Inflammatory macrophage treated with lipopolysaccharide for 4 hours (primary cell): ENCODE results near the gene PRSS33.

Source experiments
- DNase-seq: peaks from one replicate; pipeline ENCODE4 v3.0.0-alpha.2; 2020

Gene PRSS33

GRCh38 chr16:2819939-2820835 is 32.8 kb upstream of the PRSS33 start:
- DNase-seq = no peak

- no peak for DNase-seq
These were observed 32.0 kb upstream of the PRSS33 start for GRCh38 chr16:2819179-2819938.

GRCh38 chr16:2818272-2818876 is 31.0 kb upstream of the PRSS33 start:
- DNase-seq = no peak

DNA sequence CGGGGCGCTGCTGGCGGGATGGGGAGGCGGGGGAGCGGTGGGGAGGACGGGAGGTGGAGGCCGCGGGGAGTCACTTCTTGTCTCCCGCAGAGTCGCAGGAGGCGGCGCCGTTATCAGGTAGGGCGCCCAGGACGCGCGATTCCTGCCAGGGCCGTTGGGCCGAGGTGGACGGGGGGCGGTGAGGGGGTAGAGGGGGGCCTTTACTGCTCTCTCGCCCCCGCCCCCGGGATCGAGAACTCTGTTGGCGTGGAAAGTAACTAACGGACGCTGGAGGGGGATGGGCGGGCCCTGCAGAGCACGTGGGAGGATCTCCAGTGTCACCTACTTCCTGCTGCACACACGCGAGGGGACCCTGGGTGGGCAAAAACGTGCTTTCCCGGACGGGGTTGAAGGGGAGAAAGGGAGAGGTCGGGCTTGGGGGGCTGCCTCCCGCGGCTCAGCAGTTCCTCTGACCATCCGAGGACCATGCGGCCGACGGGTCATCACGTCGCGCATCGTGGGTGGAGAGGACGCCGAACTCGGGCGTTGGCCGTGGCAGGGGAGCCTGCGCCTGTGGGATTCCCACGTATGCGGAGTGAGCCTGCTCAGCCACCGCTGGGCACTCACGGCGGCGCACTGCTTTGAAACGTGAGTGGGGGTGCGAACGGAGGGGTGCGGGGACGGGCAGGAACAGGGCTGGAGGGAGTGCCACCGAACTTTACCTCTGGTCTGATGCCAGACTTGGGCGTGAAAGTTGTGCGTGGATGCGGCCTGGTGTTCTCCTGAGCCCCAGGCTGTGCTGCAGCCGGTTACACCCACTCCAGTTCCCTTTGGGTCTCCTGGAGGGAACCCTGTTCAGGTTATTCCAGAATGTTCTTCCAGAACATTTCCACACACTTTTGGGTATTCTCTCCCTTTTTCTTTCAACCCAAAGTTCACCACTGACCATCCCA is 30.2 kb upstream of the PRSS33 start:
- no peak for DNase-seq

GRCh38 chr16:2816751-2817339 is 29.5 kb upstream of the PRSS33 start, which contains the start of gene PRSS21:
PRSS21 (plus strand) TSS chr16:2817237; CDS start chr16:2817269, 32 bp downstream.
- DNase-seq = no peak

GRCh38 chr16:2815299-2815771 is 28.0 kb upstream of the PRSS33 start:
- DNase-seq = no peak

DNA sequence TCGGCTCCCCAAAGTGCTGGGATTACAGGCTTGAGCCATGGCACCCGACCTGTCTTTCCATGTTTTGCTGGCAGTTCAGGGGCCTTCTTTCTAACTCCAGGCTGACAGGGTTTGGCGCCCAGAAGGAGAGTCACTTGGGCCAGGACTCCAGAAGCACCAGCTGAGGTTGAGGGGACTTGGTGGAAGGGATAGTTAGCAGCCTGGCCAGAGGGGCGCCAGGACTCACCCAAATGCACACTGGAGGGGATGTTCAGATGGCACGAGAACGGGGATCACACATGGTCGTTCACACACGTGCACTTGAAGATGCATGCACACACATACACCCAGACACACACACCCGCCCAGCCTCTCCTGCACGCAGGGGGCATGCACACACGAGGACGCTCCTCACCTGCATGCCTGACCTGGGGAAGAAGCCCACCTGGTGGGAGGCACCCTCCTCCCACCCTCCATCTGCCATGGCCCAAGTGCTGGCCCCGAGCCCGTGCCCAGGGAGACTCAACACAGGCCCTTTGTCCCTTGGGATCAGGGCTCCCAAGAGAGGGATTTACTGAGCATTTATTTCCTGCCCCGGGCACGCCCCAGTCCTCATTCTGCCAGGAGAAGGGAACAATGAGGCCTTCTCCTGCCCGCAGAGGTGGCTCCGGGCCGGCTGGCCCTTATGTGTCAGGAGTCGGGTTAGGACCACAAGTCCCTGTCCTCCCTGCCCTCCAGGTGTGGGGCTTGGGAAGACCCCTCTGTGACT is 27.4 kb upstream of the PRSS33 start:
- DNase-seq = no peak

GRCh38 chr16:2813771-2814221 is 26.4 kb upstream of the PRSS33 start:
- peak; percentile 35 for DNase-seq

GRCh38 chr16:2811703-2812471 is 24.5 kb upstream of the PRSS33 start:
- no peak for DNase-seq

DNA sequence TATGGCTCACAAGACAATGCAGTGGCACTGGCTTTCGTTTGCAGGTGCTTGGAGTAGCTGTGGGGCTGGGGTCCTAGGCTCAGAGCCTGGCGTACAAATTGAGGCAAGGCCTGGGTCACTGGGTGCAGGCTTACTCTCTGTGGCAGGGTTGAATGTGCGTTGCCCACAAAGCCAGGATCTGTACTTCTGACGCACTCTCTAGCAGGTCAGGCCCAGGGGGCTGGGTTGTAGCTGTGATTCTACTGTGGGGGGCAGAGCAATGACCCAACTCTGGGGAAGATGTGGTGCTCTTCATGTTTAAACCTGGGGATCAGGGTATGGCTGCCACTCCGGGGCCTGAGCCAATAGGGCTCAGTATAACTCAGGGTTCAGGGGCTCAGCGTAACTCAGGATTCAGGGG is 23.3 kb upstream of the PRSS33 start:
- DNase-seq = no peak

GRCh38 chr16:2809149-2809760 is 21.9 kb upstream of the PRSS33 start:
- no peak for DNase-seq

DNA sequence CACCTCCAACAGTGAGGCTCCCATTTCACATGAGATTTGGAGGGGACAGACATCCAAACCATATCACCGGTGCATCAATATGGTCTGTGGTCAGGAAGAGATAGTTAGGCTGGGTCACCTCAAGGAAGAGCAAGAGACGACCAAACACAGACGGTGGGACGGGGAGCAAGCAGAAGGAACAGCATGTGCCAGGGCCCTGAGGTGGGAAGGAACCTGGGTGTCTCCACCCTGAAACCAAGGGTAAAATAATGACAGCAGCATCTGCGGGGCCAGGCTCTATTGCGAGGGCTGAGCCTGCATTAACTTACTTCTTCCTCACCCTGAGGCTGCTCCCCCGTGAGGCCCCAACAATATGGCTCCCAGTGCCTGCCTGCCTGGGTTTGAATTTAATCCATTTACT is 20.8 kb upstream of the PRSS33 start:
- DNase-seq = no peak

DNA sequence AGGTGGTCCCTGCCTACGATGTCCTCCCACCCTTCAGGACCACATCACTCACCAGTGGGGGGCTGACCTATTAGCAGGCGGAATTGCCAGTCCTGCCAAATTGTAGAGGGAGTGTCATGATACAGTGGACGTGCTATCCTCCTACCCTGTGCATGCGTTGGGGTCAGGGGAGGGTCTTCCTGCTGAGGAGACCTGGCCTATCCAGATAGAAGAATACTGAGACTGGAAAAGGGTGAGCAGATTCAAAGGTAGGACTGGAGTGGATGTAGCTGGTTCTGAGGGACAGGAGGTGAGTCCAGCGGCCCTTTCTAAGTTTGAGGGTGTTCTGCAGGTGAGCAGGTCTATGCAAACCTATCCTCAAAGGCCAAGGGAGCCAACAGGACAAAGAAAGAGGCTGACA is 18.9 kb upstream of the PRSS33 start:
- DNase-seq = no peak

- no peak for DNase-seq
These were observed 17.4 kb upstream of the PRSS33 start for GRCh38 chr16:2804728-2805127.

GRCh38 chr16:2803545-2804195 is 16.3 kb upstream of the PRSS33 start:
- no peak for DNase-seq

- peak; percentile 90 for DNase-seq
These were observed 12.5 kb upstream of the PRSS33 start for GRCh38 chr16:2799859-2800226.

DNA sequence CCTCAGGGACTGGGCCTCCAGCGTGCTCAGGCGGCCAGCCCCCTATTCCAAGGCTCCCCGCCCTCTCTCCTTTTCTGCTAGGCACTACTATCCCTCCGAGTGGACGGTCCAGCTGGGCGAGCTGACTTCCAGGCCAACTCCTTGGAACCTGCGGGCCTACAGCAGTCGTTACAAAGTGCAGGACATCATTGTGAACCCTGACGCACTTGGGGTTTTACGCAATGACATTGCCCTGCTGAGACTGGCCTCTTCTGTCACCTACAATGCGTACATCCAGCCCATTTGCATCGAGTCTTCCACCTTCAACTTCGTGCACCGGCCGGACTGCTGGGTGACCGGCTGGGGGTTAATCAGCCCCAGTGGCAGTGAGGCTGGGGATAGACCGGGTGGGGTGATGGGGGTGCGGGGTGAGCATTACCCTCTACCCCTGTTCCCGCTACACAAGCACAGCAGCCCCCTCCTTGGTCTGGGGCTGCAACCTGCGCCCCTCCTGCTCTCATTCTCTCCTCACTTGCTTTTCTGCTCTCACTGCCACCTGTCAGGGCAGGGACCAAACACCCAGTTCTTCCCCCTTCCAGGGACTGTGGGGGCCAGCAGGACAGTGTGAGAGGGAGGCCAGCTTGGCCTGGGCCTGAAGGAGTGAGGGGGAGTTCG is 12.0 kb upstream of the PRSS33 start:
- no peak for DNase-seq

DNA sequence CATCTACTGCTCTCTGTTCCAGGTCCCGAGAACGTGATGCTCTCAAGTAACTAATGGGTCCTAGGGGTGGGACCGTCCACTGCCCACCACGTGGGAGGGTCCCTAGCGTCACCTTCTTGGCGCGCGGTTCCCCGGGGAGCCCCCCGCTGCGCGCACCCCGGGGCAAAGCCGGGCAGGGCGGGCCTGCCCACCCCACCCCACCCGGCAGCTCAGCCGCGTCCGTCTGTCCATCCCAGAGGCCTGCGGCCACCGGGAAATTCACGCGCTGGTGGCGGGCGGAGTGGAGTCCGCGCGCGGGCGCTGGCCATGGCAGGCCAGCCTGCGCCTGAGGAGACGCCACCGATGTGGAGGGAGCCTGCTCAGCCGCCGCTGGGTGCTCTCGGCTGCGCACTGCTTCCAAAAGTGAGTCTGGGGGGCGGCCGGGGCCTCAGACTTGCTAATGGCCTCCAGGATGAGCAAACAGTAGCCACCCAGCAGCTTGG is 11.4 kb upstream of the PRSS33 start:
- no peak for DNase-seq
